ENCODE data around the gene SV2B. TPM values are rescaled to one million over a fixed set of nuclear protein-coding genes. Genes with fewer than 3 reads are reported as not detected.

SV2B gene
- total RNA-seq, 1 experiment from 2014 or later, result not detected

GRCh38 chr15:91283155-91283554, 183.1 kb downstream of the SV2B start:
- TF ChIP-seq EZH2 (IDR thresholded peaks at IDR 0.05; ENCODE audit: low read length, unreplicated experiment) (no peak), EZH2phosphoT487 (IDR thresholded peaks at IDR 0.05; ENCODE audit: borderline replicate concordance, low read length) (no peak), CTCF (conservative IDR thresholded peaks at IDR 0.05; ENCODE audit: low read depth, low read length) (no peak)
- POLR2A ChIA-PET (ENCODE audit: unreplicated experiment), result no interaction called here
- Histone ChIP-seq H3K9me2 (replicated peaks; ENCODE audit: low read length) (no peaks in the 10 kb centered on the region), H2AFZ (ENCODE audit: low read length) (no peak overlapping the region), H3K27me3 (ENCODE audit: low read length) (peaks cover 51% of the 10 kb centered on the region), H3K27ac (ENCODE audit: low read length) (no peak overlapping the region), H3K79me2 (ENCODE audit: low read length) (no peaks in the 10 kb centered on the region), H4K20me1 (ENCODE audit: low read length) (no peaks in the 10 kb centered on the region), H3K36me3 (ENCODE audit: low read depth, low read length) (no peaks in the 10 kb centered on the region), H3K4me1 (ENCODE audit: insufficient read depth, low read length) (no peaks in the 10 kb centered on the region), H3K4me2 (ENCODE audit: low read length) (no peak overlapping the region), H3K9me3 (ENCODE audit: low read length) (no peaks in the 10 kb centered on the region), H3K4me3 (ENCODE audit: low read length) (no peak overlapping the region), H3F3A (ENCODE audit: low read length, unreplicated experiment) (no peaks in the 10 kb centered on the region), H3K9ac (ENCODE audit: low read length) (no peak overlapping the region)
- intact Hi-C loops (cut with micrococcal nuclease), result no loop called here
- no peak for ATAC-seq
- CTCF ChIA-PET, result no interaction called here
- DNase-seq, result no peak
- BruUV-seq (replicated peaks), result no TSS peak

- Histone ChIP-seq H3K4me1 (ENCODE audit: insufficient read depth, low read length) (no peaks in the 10 kb centered on the region), H3K9ac (ENCODE audit: low read length) (no peak overlapping the region), H3K27me3 (ENCODE audit: low read length) (peaks cover 51% of the 10 kb centered on the region), H3K36me3 (ENCODE audit: low read depth, low read length) (no peaks in the 10 kb centered on the region), H3K4me3 (ENCODE audit: low read length) (no peak overlapping the region), H3K4me2 (ENCODE audit: low read length) (no peak overlapping the region), H3K9me3 (ENCODE audit: low read length) (no peaks in the 10 kb centered on the region), H3K9me2 (replicated peaks; ENCODE audit: low read length) (no peaks in the 10 kb centered on the region), H2AFZ (ENCODE audit: low read length) (no peak overlapping the region), H3K27ac (ENCODE audit: low read length) (no peak overlapping the region), H3K79me2 (ENCODE audit: low read length) (no peaks in the 10 kb centered on the region), H3F3A (ENCODE audit: low read length, unreplicated experiment) (no peaks in the 10 kb centered on the region), H4K20me1 (ENCODE audit: low read length) (no peaks in the 10 kb centered on the region)
- ATAC-seq (no peak), DNase-seq (no peak)
- BruUV-seq (replicated peaks), result no TSS peak
- ChIA-PET CTCF (no interaction called here), POLR2A (ENCODE audit: unreplicated experiment) (no interaction called here)
- TF ChIP-seq EZH2 (IDR thresholded peaks at IDR 0.05; ENCODE audit: low read length, unreplicated experiment) (no peak), CTCF (conservative IDR thresholded peaks at IDR 0.05; ENCODE audit: low read depth, low read length) (no peak), EZH2phosphoT487 (IDR thresholded peaks at IDR 0.05; ENCODE audit: borderline replicate concordance, low read length) (no peak)
- intact Hi-C loops (cut with micrococcal nuclease), result no loop called here
Observed at GRCh38 chr15:91284758-91285466, 184.9 kb downstream of the SV2B start.

GRCh38 chr15:91289324-91289723, 189.3 kb downstream of the SV2B start:
- H3K9ac ChIP-seq (ENCODE audit: low read length), result no peak overlapping the region
- no peaks in the 10 kb centered on the region for H3K4me1 ChIP-seq (ENCODE audit: insufficient read depth, low read length)
- BruUV-seq (replicated peaks), result no TSS peak
- no peaks in the 10 kb centered on the region for H3K9me3 ChIP-seq (ENCODE audit: low read length)
- peak; percentile 30; the same call in 1 of the 2 replicates for TF ChIP-seq CTCF (conservative IDR thresholded peaks at IDR 0.05; ENCODE audit: low read depth, low read length)
- no peak for TF ChIP-seq EZH2 (IDR thresholded peaks at IDR 0.05; ENCODE audit: low read length, unreplicated experiment)
- DNase-seq (no peak), ATAC-seq (no peak)
- POLR2A ChIA-PET (ENCODE audit: unreplicated experiment), result no interaction called here
- H2AFZ ChIP-seq (ENCODE audit: low read length), result no peak overlapping the region
- CTCF ChIA-PET, result no interaction called here
- no peaks in the 10 kb centered on the region for H3F3A ChIP-seq (ENCODE audit: low read length, unreplicated experiment)
- H4K20me1 ChIP-seq (ENCODE audit: low read length), result no peaks in the 10 kb centered on the region
- no peaks in the 10 kb centered on the region for H3K79me2 ChIP-seq (ENCODE audit: low read length)
- no peaks in the 10 kb centered on the region for H3K36me3 ChIP-seq (ENCODE audit: low read depth, low read length)
- no peak overlapping the region for H3K4me2 ChIP-seq (ENCODE audit: low read length)
- H3K9me2 ChIP-seq (replicated peaks; ENCODE audit: low read length), result no peaks in the 10 kb centered on the region
- intact Hi-C loops (cut with micrococcal nuclease), result no loop called here
- no peak overlapping the region for H3K4me3 ChIP-seq (ENCODE audit: low read length)
- H3K27me3 ChIP-seq (ENCODE audit: low read length), result peaks cover 64% of the 10 kb centered on the region
- H3K27ac ChIP-seq (ENCODE audit: low read length), result no peak overlapping the region
